ENCODE data around the gene SYP. TPM values are rescaled to one million over a fixed set of nuclear protein-coding genes. Genes with fewer than 3 reads are reported as not detected.

The SYP gene
- total and polyA plus RNA-seq, 2 donors (not counting 1 experiment from before 2014, with no cell fraction given): 1.2 to 1.6 TPM

GRCh38 chrX:49249071-49249470 is 49.1 kb upstream of the SYP start:
- Histone ChIP-seq H3K4me3 (ENCODE audit: control extremely low read depth in 1 of 5, extremely low read depth in 1 of 5, insufficient read depth in 1 of 5, low read depth in 2 of 5, low read length in 4 of 5) (no peak overlapping the region), H3K9ac (ENCODE audit: low read length) (no peak overlapping the region), H3K9me3 (ENCODE audit: control extremely low read depth in 1 of 3, control insufficient read depth in 2 of 3, insufficient read depth in 1 of 3, low read length in 2 of 3) (no peaks in the 10 kb centered on the region), H3K4me2 (replicated peaks; ENCODE audit: low read depth, low read length, poor library complexity, severe bottlenecking) (no peak overlapping the region), H3K36me3 (replicated peaks in 1 of 2; ENCODE audit: control extremely low read depth in 1 of 2, control insufficient read depth in 1 of 2, extremely low read depth in 1 of 2, insufficient read depth in 2 of 2, low read length in 1 of 2) (peaks cover 0 to 23% of the 10 kb centered on the region in 2 experiments), H3K27me3 (replicated peaks in 1 of 4; ENCODE audit: control extremely low read depth in 1 of 4, control insufficient read depth in 3 of 4, insufficient read depth in 4 of 4, low read length in 3 of 4) (no peaks in the 10 kb centered on the region), H3K27ac (ENCODE audit: low read length in 2 of 2) (no peak overlapping the region), H3K79me2 (ENCODE audit: control insufficient read depth, insufficient read depth, low read length) (no peaks in the 10 kb centered on the region), H4K20me1 (ENCODE audit: control insufficient read depth, insufficient read depth, low read length, poor library complexity, severe bottlenecking) (no peaks in the 10 kb centered on the region), H2AFZ (ENCODE audit: insufficient read depth, low read depth, low read length, poor library complexity, severe bottlenecking) (no peak overlapping the region), H3K4me1 (ENCODE audit: control insufficient read depth in 2 of 2, insufficient read depth in 2 of 2, low read length in 2 of 2) (peaks cover 5 to 6% of the 10 kb centered on the region in 2 donors)
- H3K27ac Mint-ChIP-seq: no peak overlapping the region
- H3K4me3 Mint-ChIP-seq: no peak overlapping the region
- 100% methylated on average over 2 of the region's 6 CpGs for WGBS (ENCODE audit: insufficient coverage)
- POLR2A ChIA-PET: no interaction called here
- ATAC-seq (ENCODE audit: low read depth) (no peak), DNase-seq (no peak)
- intact Hi-C loops (cut with micrococcal nuclease): no loop called here
- H3K27me3 Mint-ChIP-seq: no peaks in the 10 kb centered on the region
- peaks cover 8% of the 10 kb centered on the region for H3K4me1 Mint-ChIP-seq
- CTCF ChIA-PET: no interaction called here
- no peaks in the 10 kb centered on the region for H3K9me3 Mint-ChIP-seq (ENCODE audit: insufficient read depth)
- TF ChIP-seq CTCF (IDR thresholded peaks at IDR 0.05) (no peak), EZH2 (IDR thresholded peaks at IDR 0.05; ENCODE audit: borderline replicate concordance, insufficient read depth, low read depth, low read length, poor library complexity, severe bottlenecking) (no peak)

- Mint-ChIP-seq H3K9me3 (ENCODE audit: insufficient read depth) (no peaks in the 10 kb centered on the region), H3K4me1 (peaks cover 6% of the 10 kb centered on the region), H3K4me3 (no peak overlapping the region), H3K27me3 (no peaks in the 10 kb centered on the region), H3K27ac (no peak overlapping the region)
- ChIA-PET POLR2A (no interaction called here), CTCF (no interaction called here)
- Histone ChIP-seq H3K79me2 (ENCODE audit: control insufficient read depth, insufficient read depth, low read length) (no peaks in the 10 kb centered on the region), H3K27ac (ENCODE audit: low read length in 2 of 2) (no peak overlapping the region), H3K9ac (ENCODE audit: low read length) (no peak overlapping the region), H3K4me3 (ENCODE audit: control extremely low read depth in 1 of 5, extremely low read depth in 1 of 5, insufficient read depth in 1 of 5, low read depth in 2 of 5, low read length in 4 of 5) (no peak overlapping the region), H3K4me2 (replicated peaks; ENCODE audit: low read depth, low read length, poor library complexity, severe bottlenecking) (no peak overlapping the region), H4K20me1 (ENCODE audit: control insufficient read depth, insufficient read depth, low read length, poor library complexity, severe bottlenecking) (no peaks in the 10 kb centered on the region), H3K36me3 (replicated peaks in 1 of 2; ENCODE audit: control extremely low read depth in 1 of 2, control insufficient read depth in 1 of 2, extremely low read depth in 1 of 2, insufficient read depth in 2 of 2, low read length in 1 of 2) (peaks cover 0 to 24% of the 10 kb centered on the region in 2 experiments), H3K27me3 (replicated peaks in 1 of 4; ENCODE audit: control extremely low read depth in 1 of 4, control insufficient read depth in 3 of 4, insufficient read depth in 4 of 4, low read length in 3 of 4) (no peaks in the 10 kb centered on the region), H3K9me3 (ENCODE audit: control extremely low read depth in 1 of 3, control insufficient read depth in 2 of 3, insufficient read depth in 1 of 3, low read length in 2 of 3) (no peaks in the 10 kb centered on the region), H3K4me1 (ENCODE audit: control insufficient read depth in 2 of 2, insufficient read depth in 2 of 2, low read length in 2 of 2) (no peaks in the 10 kb centered on the region), H2AFZ (ENCODE audit: insufficient read depth, low read depth, low read length, poor library complexity, severe bottlenecking) (no peak overlapping the region)
- DNase-seq (no peak), ATAC-seq (ENCODE audit: low read depth) (no peak)
- 95% methylated on average over 10 of the region's 28 CpGs for WGBS (ENCODE audit: insufficient coverage)
- TF ChIP-seq EZH2 (IDR thresholded peaks at IDR 0.05; ENCODE audit: borderline replicate concordance, insufficient read depth, low read depth, low read length, poor library complexity, severe bottlenecking) (no peak), CTCF (IDR thresholded peaks at IDR 0.05) (no peak)
- intact Hi-C loops (cut with micrococcal nuclease): no loop called here
Observed at GRCh38 chrX:49247916-49248811, 48.2 kb upstream of the SYP start.

Data from B cell (primary cell).